Hematopoietic multipotent progenitor cell treated with erythropoietin and hydrocortisone succinate and interleukin-3 and kit ligand, for 15 days (in vitro differentiated cells): ENCODE measurements around the gene PDIA4.
"Not testable (repeated sequence)": the region's sequence is repeated elsewhere in the genome, so short reads cannot be mapped to it uniquely, and the experiment has no call there.

ENCODE experiments used
- DNase-seq: peaks from one replicate; pipeline ENCODE4 v3.0.0-alpha.2; 2015; ENCODE audit warnings: low spot score

The PDIA4 gene

GRCh38 chr7:149031353-149031910 lies 3.1 kb upstream of the PDIA4 start:
- no peak for DNase-seq

GRCh38 chr7:149030439-149030838 lies 2.1 kb upstream of the PDIA4 start:
- not testable (repeated sequence) for DNase-seq

- DNase-seq: no peak
Observed at GRCh38 chr7:149027611-149028345, 527 bp downstream of the PDIA4 start.

GRCh38 chr7:149027055-149027454 lies 1.2 kb downstream of the PDIA4 start:
- DNase-seq: no peak

- no peak for DNase-seq
Observed at GRCh38 chr7:149023662-149024061, 4.6 kb downstream of the PDIA4 start.

GRCh38 chr7:149022756-149023360 lies 5.4 kb downstream of the PDIA4 start:
- DNase-seq: no peak

- DNase-seq: no peak
Observed at GRCh38 chr7:149021725-149022062, 6.6 kb downstream of the PDIA4 start.

- no peak for DNase-seq
Observed at GRCh38 chr7:149020483-149020882, 7.8 kb downstream of the PDIA4 start.

GRCh38 chr7:149016876-149017275 lies 11.4 kb downstream of the PDIA4 start:
- no peak for DNase-seq

- no peak for DNase-seq
Observed at GRCh38 chr7:149014309-149014708, 14.0 kb downstream of the PDIA4 start.

GRCh38 chr7:149013876-149014275 lies 14.4 kb downstream of the PDIA4 start:
- DNase-seq: no peak

- not testable (repeated sequence) for DNase-seq
Observed at GRCh38 chr7:149012730-149013129, 15.6 kb downstream of the PDIA4 start.

GRCh38 chr7:149011491-149011890 lies 16.8 kb downstream of the PDIA4 start:
- DNase-seq: no peak

- no peak for DNase-seq
Observed at GRCh38 chr7:149010451-149010850, 17.9 kb downstream of the PDIA4 start.

GRCh38 chr7:149009527-149009926 lies 18.8 kb downstream of the PDIA4 start:
- no peak for DNase-seq

GRCh38 chr7:149007611-149008010 lies 20.7 kb downstream of the PDIA4 start:
- DNase-seq: no peak

- no peak for DNase-seq
Observed at GRCh38 chr7:149007146-149007545, 21.2 kb downstream of the PDIA4 start.

GRCh38 chr7:149006345-149006725 lies 22.0 kb downstream of the PDIA4 start:
- no peak for DNase-seq

GRCh38 chr7:149005427-149006344 lies 22.6 kb downstream of the PDIA4 start:
- peak; percentile 84 for DNase-seq

GRCh38 chr7:149004405-149005370 lies 23.6 kb downstream of the PDIA4 start:
- no peak for DNase-seq

GRCh38 chr7:149003560-149004305 lies 24.6 kb downstream of the PDIA4 start:
- DNase-seq: no peak
